CD4-positive, alpha-beta T cell treated with Interleukin-15 for 4 hours (primary cell): ENCODE measurements around the gene CD79A.
"Not testable (repeated sequence)": the region's sequence is repeated elsewhere in the genome, so short reads cannot be mapped to it uniquely, and the experiment has no call there.

ENCODE experiments used
- DNase-seq: peaks from one replicate; pipeline ENCODE4 v3.0.0-alpha.2; 2020; ENCODE audit warnings: low spot score

Gene CD79A

DNA sequence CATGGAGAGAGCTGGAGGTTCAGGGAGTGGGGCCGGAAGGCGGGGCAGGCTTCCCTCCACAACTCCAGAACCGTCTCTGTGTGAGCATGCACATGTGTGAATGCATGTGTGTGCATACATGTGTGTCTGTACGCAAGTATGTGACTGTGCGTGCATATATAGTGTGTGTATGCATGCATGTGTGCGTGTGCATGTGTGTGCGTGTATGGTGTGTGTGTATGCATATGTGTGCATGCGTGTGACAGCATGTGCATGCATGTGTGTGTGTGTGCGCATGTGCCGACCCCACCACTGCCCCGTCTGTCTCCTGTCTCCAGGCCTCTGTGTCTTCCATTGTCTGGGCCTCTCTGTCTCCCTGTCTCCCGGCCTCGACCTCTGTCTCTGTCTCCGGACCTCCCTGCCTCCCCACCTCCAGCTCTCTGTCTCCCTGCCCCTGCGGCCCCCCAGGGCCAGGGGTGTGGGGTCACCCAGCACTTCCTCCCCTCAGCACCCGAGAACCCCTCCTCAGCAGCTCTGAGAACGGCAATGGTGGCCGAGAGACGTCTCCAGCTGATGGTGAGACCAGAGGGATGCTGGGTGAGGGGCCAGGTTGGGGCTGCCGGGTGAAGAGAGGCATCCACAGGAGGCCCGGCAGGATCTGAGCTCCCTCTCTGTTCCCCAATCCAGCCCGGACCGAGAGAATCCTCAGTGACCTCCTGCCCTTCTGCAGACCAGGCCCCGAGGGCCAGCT is 28.4 kb downstream of the CD79A start:
- no peak for DNase-seq

- no peak for DNase-seq
These were observed 29.2 kb downstream of the CD79A start for GRCh38 chr19:41906271-41906670.

DNA sequence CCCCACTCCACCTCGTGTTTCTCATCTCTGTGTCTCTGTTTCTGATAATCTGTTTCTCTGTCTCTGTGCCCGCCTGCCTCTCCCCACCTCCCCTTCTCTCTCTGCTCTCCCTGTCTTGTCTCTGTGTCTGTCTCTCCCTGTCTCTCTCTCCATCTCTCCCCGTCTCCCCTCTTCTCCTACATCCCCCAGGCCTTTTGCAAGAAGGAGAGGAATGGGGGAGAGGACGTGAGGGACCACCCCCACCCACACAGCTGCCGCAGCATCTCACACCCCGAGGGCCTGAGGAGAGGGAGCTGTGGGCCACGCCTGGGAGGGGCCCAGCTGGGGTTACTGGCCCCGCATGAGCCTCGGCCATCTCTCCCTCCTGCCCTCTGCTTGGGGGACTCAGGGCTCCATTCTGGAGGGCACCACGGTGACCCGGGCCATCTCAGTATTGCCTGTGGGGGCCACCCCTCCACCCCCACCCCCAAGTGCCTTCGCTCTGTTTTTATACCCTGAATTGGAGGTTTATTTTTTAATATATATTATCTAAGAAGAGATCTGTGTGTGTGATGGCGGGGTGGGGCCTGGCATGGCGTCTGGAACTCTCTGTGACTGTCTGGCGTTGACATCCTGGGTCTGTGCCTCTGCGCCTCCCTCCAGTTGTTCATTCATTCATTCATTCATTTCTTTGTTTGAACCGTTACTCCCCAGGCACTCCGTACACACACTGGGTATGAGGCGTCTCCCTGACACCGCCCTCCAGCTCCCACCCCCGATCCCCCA is 30.0 kb downstream of the CD79A start:
- no peak for DNase-seq

GRCh38 chr19:41907994-41908615 is 31.0 kb downstream of the CD79A start:
- no peak for DNase-seq

- no peak for DNase-seq
These were observed 31.8 kb downstream of the CD79A start for GRCh38 chr19:41908724-41909464.

DNA sequence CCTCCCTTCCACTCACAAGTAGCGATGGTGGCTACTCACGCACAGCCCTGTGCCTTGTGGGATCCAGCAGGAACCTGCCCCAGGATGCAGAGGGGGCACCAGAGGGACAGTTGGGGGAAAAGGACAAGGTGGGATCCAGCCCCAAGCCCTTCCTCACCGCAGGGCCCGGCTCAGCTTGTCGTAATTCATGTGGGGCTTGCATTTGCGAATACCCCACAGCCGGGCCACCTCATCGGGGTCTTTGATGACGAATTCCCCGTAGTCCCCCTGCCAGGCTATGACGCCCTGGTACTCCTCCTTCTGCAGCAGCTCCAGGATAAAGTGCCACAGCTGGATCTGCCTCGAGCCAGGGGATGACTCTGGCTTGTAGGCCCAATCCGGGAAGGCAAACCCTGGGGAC is 32.6 kb downstream of the CD79A start:
- DNase-seq, result no peak

- DNase-seq, result no peak
These were observed 33.3 kb downstream of the CD79A start for GRCh38 chr19:41910240-41910991.

- no peak for DNase-seq
These were observed 34.2 kb downstream of the CD79A start for GRCh38 chr19:41910992-41911888.

DNA sequence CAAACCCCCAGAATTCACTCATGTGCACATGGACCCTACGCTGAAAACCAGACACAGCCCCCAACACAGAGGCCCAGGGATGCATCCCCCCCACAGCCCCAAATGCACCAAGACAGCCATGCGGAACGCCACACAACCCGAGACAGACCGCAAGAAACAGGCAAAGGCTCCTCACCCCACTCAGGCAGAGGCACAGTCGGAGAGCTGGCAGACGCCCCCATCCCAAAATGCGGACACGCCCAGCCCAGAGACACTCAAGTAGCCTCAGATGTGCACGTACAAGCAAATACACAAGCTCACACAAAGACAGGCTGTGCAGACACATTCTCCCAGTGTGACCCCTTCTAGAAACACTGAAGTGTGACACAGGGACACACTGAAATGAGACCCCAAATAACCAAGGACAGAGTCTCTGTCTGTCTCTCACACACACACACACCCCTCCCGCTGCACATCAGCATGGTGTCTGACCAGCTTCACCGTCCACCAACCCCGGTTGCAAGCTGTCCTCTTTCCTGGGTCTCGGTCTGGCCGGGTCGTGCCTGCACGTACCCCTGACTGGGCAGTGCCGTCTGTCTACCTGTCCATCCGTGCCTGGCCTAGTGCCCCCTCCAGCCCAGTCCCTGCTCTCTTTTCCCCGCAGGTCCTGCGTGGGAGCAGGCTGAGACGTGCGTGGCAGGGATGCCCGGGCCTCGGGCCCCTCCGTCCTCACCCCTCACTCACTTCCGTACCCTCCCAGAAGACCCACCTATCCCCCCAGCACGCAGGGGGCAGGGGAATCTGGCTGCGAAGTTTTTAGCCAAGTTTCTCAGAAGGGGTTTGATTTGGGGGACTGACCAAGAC is 35.0 kb downstream of the CD79A start:
- no peak for DNase-seq

DNA sequence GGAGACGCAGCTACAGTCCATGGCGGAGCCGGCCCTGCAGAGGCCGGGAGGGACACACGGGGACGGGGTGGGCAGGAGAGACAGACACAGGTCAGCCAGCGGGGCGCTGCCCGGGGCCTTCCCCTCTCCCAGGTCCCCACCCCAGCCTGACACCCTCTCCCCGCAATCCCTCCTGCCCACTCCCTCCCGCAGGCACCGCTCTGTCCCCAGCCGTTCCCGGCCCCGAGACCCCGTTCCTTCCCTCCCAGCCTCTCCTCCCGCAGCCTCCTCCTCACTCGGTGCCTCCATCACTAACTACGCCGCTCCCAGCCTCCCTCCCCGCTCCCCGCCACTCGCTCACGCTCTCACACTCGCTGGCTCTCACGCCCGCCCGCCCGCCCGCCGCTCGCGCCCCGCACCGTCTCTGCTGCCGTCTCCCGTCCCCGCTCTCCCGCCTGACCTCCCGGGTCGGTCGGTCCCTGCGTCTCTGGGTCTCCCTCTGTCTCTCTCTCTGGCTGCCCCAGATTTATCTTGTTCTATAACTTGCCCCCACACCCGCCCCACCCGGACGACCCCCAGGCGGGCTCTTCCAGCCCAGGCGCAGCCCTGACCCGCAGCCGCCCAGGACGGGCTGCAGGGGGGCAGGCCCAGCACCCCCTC is 35.9 kb downstream of the CD79A start:
- DNase-seq, result no peak

GRCh38 chr19:41913538-41914423 is 36.7 kb downstream of the CD79A start:
- no peak for DNase-seq

- DNase-seq, result not testable (repeated sequence)
These were observed 37.4 kb downstream of the CD79A start for GRCh38 chr19:41914424-41914834.

DNA sequence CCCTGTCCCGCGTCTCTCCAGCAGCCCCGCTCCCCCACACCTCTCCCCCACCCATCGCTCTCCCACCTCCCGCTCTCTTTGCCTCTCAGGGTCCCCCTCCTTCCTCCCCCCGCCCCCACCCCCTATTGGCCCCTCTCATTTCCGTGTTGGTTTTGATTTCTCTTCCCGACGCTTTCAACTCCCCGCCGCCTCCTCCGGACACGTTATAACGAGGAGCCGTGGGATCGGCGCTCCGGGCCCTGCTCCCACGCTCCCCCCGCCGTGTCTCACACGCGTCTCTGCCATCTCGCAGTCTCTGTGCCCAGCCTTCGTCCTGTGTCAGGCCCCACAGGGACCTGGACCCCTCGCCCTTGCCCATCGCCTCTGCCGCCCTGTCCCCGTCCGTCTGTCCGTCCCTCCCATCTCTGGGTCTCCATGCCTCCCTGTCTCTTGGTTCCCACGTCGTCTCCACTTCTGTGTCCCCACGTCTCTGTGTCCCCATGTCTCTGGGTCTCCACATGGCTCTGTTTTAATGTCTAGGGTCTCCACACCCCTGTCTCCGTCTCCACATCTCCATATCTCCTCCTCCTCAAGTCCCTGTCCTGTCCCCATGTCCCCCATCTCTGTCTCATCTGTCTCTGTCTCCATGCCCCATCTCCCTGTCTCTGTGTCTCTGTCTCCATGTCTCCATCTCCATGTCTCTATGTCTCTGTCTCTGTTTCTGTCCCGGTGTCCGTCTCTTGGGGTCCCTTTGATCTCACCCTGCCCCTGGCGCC is 38.1 kb downstream of the CD79A start:
- DNase-seq, result no peak

- no peak for DNase-seq
These were observed 38.8 kb downstream of the CD79A start for GRCh38 chr19:41915776-41916414.

DNA sequence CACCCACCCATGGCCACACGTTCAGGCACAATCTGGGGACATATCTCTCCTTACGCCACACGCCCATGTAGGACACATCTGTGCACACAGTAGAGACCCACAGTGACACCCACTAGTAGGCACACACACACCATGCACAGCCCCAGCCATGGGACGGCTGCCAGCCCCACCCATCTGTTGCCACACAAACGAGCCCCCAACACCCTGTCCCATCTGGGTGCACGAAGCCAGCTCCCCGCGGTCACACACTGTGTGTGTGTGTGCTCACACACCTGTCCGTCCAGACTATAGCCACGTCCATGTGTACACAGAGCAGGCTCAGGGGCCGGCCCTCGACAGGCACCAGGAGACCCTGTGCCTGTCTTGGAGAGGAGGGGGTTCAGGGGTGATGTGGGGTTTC is 40.6 kb downstream of the CD79A start:
- no peak for DNase-seq

DNA sequence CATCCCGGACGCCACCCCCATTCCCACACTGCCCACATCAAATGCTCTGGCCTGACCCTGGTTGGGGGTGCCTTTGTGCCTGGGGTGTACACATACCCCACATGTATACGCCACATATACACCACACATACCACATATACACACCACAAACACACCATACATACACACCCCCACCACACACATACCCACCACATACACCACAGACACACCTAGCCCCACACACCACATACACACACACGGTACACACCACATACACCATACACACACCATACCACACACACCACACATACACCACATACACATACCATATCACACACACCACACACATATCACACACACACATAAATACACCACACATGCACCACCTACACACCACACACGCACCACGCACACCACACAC is 41.0 kb downstream of the CD79A start:
- no peak for DNase-seq
